HFFc6 (cell line): ENCODE data around the gene DDOST. TPM values are rescaled to one million over a fixed set of nuclear protein-coding genes. Genes with fewer than 3 reads are reported as not detected.

ENCODE experiments used
- DNase-seq: peaks from one replicate; pipeline ENCODE4 v3.0.0-alpha.2; 2018
- H3K27ac Mint-ChIP-seq: 2 replicates; pipeline ENCODE4 v1.8.0; 2020; ENCODE audit warnings: mild to moderate bottlenecking, mixed read lengths
- H3K27me3 Mint-ChIP-seq: 2 replicates; pipeline ENCODE4 v1.8.0; 2021; ENCODE audit warnings: mild to moderate bottlenecking, moderate library complexity, mixed read lengths; ENCODE audit not compliant: insufficient read depth
- H3K36me3 Mint-ChIP-seq: 2 replicates; pipeline ENCODE4 v1.8.0; 2021; ENCODE audit warnings: low read depth, mixed read lengths
- H3K4me1 Mint-ChIP-seq: 2 replicates; pipeline ENCODE4 v1.8.0; 2020; ENCODE audit warnings: low read depth, mixed read lengths
- H3K4me3 Mint-ChIP-seq: 2 replicates; pipeline ENCODE4 v1.8.0; 2020; ENCODE audit warnings: mild to moderate bottlenecking, moderate library complexity, mixed read lengths
- H3K9me3 Mint-ChIP-seq: 2 replicates; pipeline ENCODE4 v1.8.0; 2020; ENCODE audit warnings: mild to moderate bottlenecking, mixed read lengths
- CTCF ChIP-seq: fragments of 200-600 bp; sonication (generic); IDR thresholded peaks from 2 replicates; pipeline ENCODE4 v1.5.0; 2021; ENCODE audit warnings: antibody characterized with exemption, mild to moderate bottlenecking
- total RNA-seq, 6 experiments: library from RNA; stranded (reverse); fragmentation: NEBNext Ultra II Directional; extraction: Animal tissue kit (Norgen Biotek cat#: 25700); gene quantifications; 2 replicates in 1 of 6; 3 replicates in 5 of 6; pipeline ENCODE4 v1.2.3, GENCODE V29; 2021

DDOST gene
- total RNA-seq, 6 experiments from 2014 or later = 266 to 291 (median 281) TPM

- H3K27me3 Mint-ChIP-seq = peaks cover 2% of the 10 kb centered on the region
- H3K9me3 Mint-ChIP-seq = no peaks in the 10 kb centered on the region
- H3K27ac Mint-ChIP-seq = no peak overlapping the region
- no peak; the same call in 1 of the 2 replicates for TF ChIP-seq CTCF
- no peak for DNase-seq
- H3K4me1 Mint-ChIP-seq = peaks cover 6% of the 10 kb centered on the region
- peaks cover 50% of the 10 kb centered on the region for H3K36me3 Mint-ChIP-seq
- H3K4me3 Mint-ChIP-seq = no peak overlapping the region
Observed at GRCh38 chr1:20654104-20654690, 7.0 kb downstream of the DDOST start.

GRCh38 chr1:20652300-20652699 is 8.9 kb downstream of the DDOST start:
- no peak for TF ChIP-seq CTCF
- Mint-ChIP-seq H3K36me3 (peaks cover 55% of the 10 kb centered on the region), H3K27me3 (peaks cover 2% of the 10 kb centered on the region), H3K4me3 (no peak overlapping the region), H3K27ac (no peak overlapping the region), H3K9me3 (no peaks in the 10 kb centered on the region), H3K4me1 (0 out of 2 replicates have a peak, but pooled peaks cover 4% of the 10 kb centered on the region)
- no peak for DNase-seq

- Mint-ChIP-seq H3K4me1 (peaks cover 2% of the 10 kb centered on the region), H3K27me3 (peaks cover 2% of the 10 kb centered on the region), H3K9me3 (no peaks in the 10 kb centered on the region), H3K36me3 (peaks cover 34% of the 10 kb centered on the region), H3K4me3 (no peak overlapping the region), H3K27ac (no peak overlapping the region)
- DNase-seq = no peak
- TF ChIP-seq CTCF = no peak
Observed at GRCh38 chr1:20648946-20649345, 12.2 kb downstream of the DDOST start.

- Mint-ChIP-seq H3K36me3 (peaks cover 34% of the 10 kb centered on the region), H3K27me3 (peaks cover 2% of the 10 kb centered on the region), H3K4me1 (peaks cover 8% of the 10 kb centered on the region), H3K4me3 (no peak overlapping the region), H3K9me3 (no peaks in the 10 kb centered on the region), H3K27ac (no peak overlapping the region)
- TF ChIP-seq CTCF = no peak
- no peak for DNase-seq
Observed at GRCh38 chr1:20648438-20648837, 12.7 kb downstream of the DDOST start.

- peaks cover 17% of the 10 kb centered on the region for H3K36me3 Mint-ChIP-seq
- no peak for DNase-seq
- no peak overlapping the region for H3K27ac Mint-ChIP-seq
- no peak overlapping the region for H3K4me3 Mint-ChIP-seq
- no peaks in the 10 kb centered on the region; the same call in none of the 2 replicates for H3K27me3 Mint-ChIP-seq
- no peaks in the 10 kb centered on the region for H3K9me3 Mint-ChIP-seq
- TF ChIP-seq CTCF = no peak
- H3K4me1 Mint-ChIP-seq = peaks cover 15% of the 10 kb centered on the region
Observed at GRCh38 chr1:20645414-20645813, 15.8 kb downstream of the DDOST start.
